ENCODE measurements around the gene FKBP5.

Gene FKBP5

DNA sequence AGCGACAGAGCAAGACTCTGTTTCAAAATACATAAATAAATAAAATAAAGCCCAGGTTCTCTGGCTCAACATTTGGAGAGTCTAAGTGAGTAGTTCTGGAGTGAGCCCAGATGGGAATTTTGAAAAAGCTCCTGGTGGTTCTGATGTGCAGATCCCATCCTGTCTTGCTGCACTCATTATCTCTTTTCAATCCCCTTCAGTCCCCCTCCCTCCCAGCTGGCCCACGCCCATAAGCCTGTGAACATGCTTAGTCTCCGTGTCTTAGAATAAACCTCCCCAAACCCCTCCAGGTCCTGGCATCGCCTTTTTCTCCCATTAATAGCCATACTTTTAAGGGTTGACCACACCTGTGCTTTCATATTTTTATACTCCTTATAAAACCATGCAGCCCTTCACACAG lies 156.6 kb downstream of the FKBP5 start:
- Histone ChIP-seq H3F3A (ENCODE audit: insufficient read depth, low read length) (no peaks in the 10 kb centered on the region), H3K4me3 (ENCODE audit: low read length) (no peak overlapping the region)

DNA sequence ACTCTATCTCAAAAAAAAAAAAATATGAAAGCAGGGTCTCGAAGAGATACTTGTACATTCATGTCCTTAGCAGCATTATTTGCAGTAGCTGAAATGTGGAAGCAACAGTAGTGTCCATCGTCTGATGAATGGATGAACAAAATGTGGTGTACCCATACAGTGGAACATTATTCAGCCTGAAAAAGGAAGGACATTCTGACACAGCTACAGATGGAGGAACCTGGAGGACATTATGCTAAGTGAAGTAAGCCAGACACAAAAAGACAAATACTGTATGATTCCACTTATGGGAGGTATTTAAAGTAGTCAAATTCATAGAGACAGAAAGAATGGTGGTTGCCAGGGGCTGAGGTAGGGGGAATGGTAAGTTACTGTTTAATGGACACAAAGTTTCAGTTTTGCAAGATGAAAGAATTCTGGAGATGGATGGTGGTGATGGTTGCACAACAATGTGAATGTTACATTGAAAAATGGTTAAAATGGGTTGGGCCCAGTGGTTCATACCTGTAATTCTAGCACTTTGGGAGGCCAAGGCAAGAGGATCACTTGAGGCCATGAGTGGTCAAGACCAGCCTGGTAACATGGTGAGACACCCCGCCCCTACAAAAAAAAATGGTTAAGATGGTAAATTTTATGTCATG lies 164.2 kb downstream of the FKBP5 start:
- Histone ChIP-seq H3K79me2 (ENCODE audit: low read length) (no peaks in the 10 kb centered on the region), H3K4me3 (ENCODE audit: low read length) (no peak overlapping the region), H3K27ac (ENCODE audit: low read length) (no peak overlapping the region), H3K4me2 (ENCODE audit: low read depth, low read length) (no peak overlapping the region), H3K27me3 (replicated peaks; ENCODE audit: insufficient read depth, low read length) (no peaks in the 10 kb centered on the region), H3K9ac (ENCODE audit: low read length) (no peak overlapping the region), H4K20me1 (ENCODE audit: insufficient read depth, low read length) (no peaks in the 10 kb centered on the region), H3K9me2 (replicated peaks; ENCODE audit: insufficient read depth, low read length) (no peaks in the 10 kb centered on the region), H2AFZ (ENCODE audit: low read length) (no peak overlapping the region), H3K4me1 (ENCODE audit: low read length) (no peaks in the 10 kb centered on the region), H3K9me3 (replicated peaks; ENCODE audit: insufficient read depth, low read length) (no peaks in the 10 kb centered on the region), H3F3A (ENCODE audit: insufficient read depth, low read length) (no peaks in the 10 kb centered on the region), H3K36me3 (replicated peaks; ENCODE audit: insufficient read depth, low read length) (no peaks in the 10 kb centered on the region)
- TF ChIP-seq, protein P1, sequence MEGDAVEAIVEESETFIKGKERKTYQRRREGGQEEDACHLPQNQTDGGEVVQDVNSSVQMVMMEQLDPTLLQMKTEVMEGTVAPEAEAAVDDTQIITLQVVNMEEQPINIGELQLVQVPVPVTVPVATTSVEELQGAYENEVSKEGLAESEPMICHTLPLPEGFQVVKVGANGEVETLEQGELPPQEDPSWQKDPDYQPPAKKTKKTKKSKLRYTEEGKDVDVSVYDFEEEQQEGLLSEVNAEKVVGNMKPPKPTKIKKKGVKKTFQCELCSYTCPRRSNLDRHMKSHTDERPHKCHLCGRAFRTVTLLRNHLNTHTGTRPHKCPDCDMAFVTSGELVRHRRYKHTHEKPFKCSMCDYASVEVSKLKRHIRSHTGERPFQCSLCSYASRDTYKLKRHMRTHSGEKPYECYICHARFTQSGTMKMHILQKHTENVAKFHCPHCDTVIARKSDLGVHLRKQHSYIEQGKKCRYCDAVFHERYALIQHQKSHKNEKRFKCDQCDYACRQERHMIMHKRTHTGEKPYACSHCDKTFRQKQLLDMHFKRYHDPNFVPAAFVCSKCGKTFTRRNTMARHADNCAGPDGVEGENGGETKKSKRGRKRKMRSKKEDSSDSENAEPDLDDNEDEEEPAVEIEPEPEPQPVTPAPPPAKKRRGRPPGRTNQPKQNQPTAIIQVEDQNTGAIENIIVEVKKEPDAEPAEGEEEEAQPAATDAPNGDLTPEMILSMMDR (IDR thresholded peaks at IDR 0.05; ENCODE audit: low read length): no peak
- TF ChIP-seq EZH2 (optimal IDR thresholded peaks at IDR 0.05; ENCODE audit: low read depth, low read length): no peak
- TF ChIP-seq EZH2phosphoT487 (IDR thresholded peaks at IDR 0.05; ENCODE audit: low read length): no peak
- DNase-seq: no peak

More for the DNA sequence above, 156.6 kb downstream of the FKBP5 start:
- Histone ChIP-seq H3K4me1 (ENCODE audit: low read length) (no peaks in the 10 kb centered on the region), H3K9ac (ENCODE audit: low read length) (no peak overlapping the region), H3K4me2 (ENCODE audit: low read depth, low read length) (no peak overlapping the region), H3K9me3 (replicated peaks; ENCODE audit: insufficient read depth, low read length) (no peaks in the 10 kb centered on the region), H3K79me2 (ENCODE audit: low read length) (no peaks in the 10 kb centered on the region), H3K27me3 (replicated peaks; ENCODE audit: insufficient read depth, low read length) (no peaks in the 10 kb centered on the region), H3K27ac (ENCODE audit: low read length) (no peak overlapping the region), H4K20me1 (ENCODE audit: insufficient read depth, low read length) (no peaks in the 10 kb centered on the region), H2AFZ (ENCODE audit: low read length) (no peak overlapping the region), H3K9me2 (replicated peaks; ENCODE audit: insufficient read depth, low read length) (no peaks in the 10 kb centered on the region), H3K36me3 (replicated peaks; ENCODE audit: insufficient read depth, low read length) (no peaks in the 10 kb centered on the region)
- TF ChIP-seq EZH2phosphoT487 (IDR thresholded peaks at IDR 0.05; ENCODE audit: low read length) (no peak), EZH2 (optimal IDR thresholded peaks at IDR 0.05; ENCODE audit: low read depth, low read length) (no peak)
- TF ChIP-seq, protein P1 (IDR thresholded peaks at IDR 0.05; ENCODE audit: low read length): no peak
- no peak for DNase-seq

All from MM.1S (cell line).